GM12878 (cell line): ENCODE measurements around the gene RIN1. TPM values are rescaled to one million over a fixed set of nuclear protein-coding genes. Genes with fewer than 3 reads are reported as not detected.
A peak's percentile ranks its signal among the peaks of the same experiment; 100 is the strongest.

Experiments
- CEBPB ChIP-seq, 2 experiments: fragments of 150-350 bp in 1 of 2; IDR thresholded peaks; 2 replicates each; pipeline ENCODE4 v1.6.1; 2012 to 2014; ENCODE audit warnings: low read depth in 2 of 2, low read length in 2 of 2, borderline replicate concordance in 1 of 2, inconsistent platforms in 1 of 2
- EGR1 ChIP-seq, 2 experiments: IDR thresholded peaks; 1 replicate in 1 of 2; 2 replicates in 1 of 2; pipeline ENCODE4 v1.6.1; 2011 to 2012; ENCODE audit warnings: low read depth in 2 of 2, low read length in 2 of 2, borderline replicate concordance in 1 of 2, mild to moderate bottlenecking in 1 of 2, moderate library complexity in 1 of 2
- HCFC1 ChIP-seq: fragments of 150-350 bp; IDR thresholded peaks from 2 replicates; pipeline ENCODE4 v1.6.1; 2014; ENCODE audit warnings: low read length
- HSF1 ChIP-seq: fragments of 150-350 bp; IDR thresholded peaks from 2 replicates; pipeline ENCODE4 v1.6.1; 2014; ENCODE audit warnings: mild to moderate bottlenecking, low read depth, low read length
- IKZF1 ChIP-seq: fragments of 450-650 bp; conservative IDR thresholded peaks from 2 replicates; pipeline ENCODE4 v1.6.1; 2017; ENCODE audit warnings: antibody characterized with exemption, mild to moderate bottlenecking
- IRF5 ChIP-seq: fragments of 450-650 bp; IDR thresholded peaks from 2 replicates; pipeline ENCODE4 v1.6.1; 2017; ENCODE audit warnings: borderline replicate concordance
- JUND ChIP-seq: IDR thresholded peaks from 2 replicates; pipeline ENCODE4 v1.6.1; 2012; ENCODE audit warnings: low read depth, mild to moderate bottlenecking, low read length, improper control_type of control experiment, moderate library complexity
- MEF2A ChIP-seq: IDR thresholded peaks from 2 replicates; pipeline ENCODE4 v1.6.1; 2011; ENCODE audit warnings: low read depth, mild to moderate bottlenecking, low read length, moderate library complexity; ENCODE audit not compliant: insufficient read depth
- MEF2B ChIP-seq: fragments of 450-650 bp; IDR thresholded peaks from 2 replicates; pipeline ENCODE4 v1.6.1; 2018; ENCODE audit warnings: mild to moderate bottlenecking, moderate library complexity; ENCODE audit not compliant: partially characterized antibody, poor library complexity, severe bottlenecking
- POU2F2 ChIP-seq: IDR thresholded peaks from 3 replicates; pipeline ENCODE4 v1.6.1; 2011; ENCODE audit warnings: low read depth, mild to moderate bottlenecking, low read length, borderline replicate concordance
- PRDM15 ChIP-seq: fragments of 450-650 bp; formaldehyde crosslinking; IDR thresholded peaks from 2 replicates; pipeline ENCODE4 v1.4.0; 2020; ENCODE audit warnings: mild to moderate bottlenecking, moderate library complexity
- SREBF1 ChIP-seq: IDR thresholded peaks from 2 replicates; pipeline ENCODE4 v1.6.1; 2012; ENCODE audit warnings: mild to moderate bottlenecking, low read length
- ZNF207 ChIP-seq: fragments of 450-650 bp; IDR thresholded peaks from 2 replicates; pipeline ENCODE4 v1.6.1; 2014; ENCODE audit warnings: antibody characterized with exemption, mild to moderate bottlenecking, borderline replicate concordance
- ZNF274 ChIP-seq: IDR thresholded peaks from one replicate; pipeline ENCODE4 v1.8.0; 2011; ENCODE audit not compliant: insufficient read length, insufficient read depth
- ZNF384 ChIP-seq: IDR thresholded peaks from 2 replicates; pipeline ENCODE4 v1.6.1; 2012; ENCODE audit warnings: low read depth, mild to moderate bottlenecking, low read length, improper control_type of control experiment, borderline replicate concordance
- ZNF687 ChIP-seq: fragments of 450-650 bp; IDR thresholded peaks from 2 replicates; pipeline ENCODE4 v1.6.1; 2017; ENCODE audit warnings: mild to moderate bottlenecking, moderate library complexity
- ZSCAN29 ChIP-seq: fragments of 450-650 bp; IDR thresholded peaks from 2 replicates; pipeline ENCODE4 v1.6.1; 2017; ENCODE audit warnings: mild to moderate bottlenecking, moderate library complexity
- polyA plus RNA-seq, 11 experiments: library from polyadenylated mRNA; depleted of rRNA in 4 of 11; unstranded in 6 of 11; stranded (reverse) in 5 of 11; fragments of >200 nt; fragmentation: Nextera tagmentation in 4 of 11; fragmentation: Illumina TruSeq in 1 of 11; extraction: Ambion mirVana in 4 of 11; extraction: Trizol in 1 of 11; gene quantifications; 1 replicate in 1 of 11; 2 replicates in 10 of 11; pipeline versions ENCODE4 v1.2.1 to v1.2.3, GENCODE V29; 2011 to 2016; ENCODE audit warnings: inconsistent platforms in 2 of 11, missing spikeins in 2 of 11, low read depth in 1 of 11
- total RNA-seq, 4 experiments: library from RNA; depleted of rRNA in 3 of 4; stranded (reverse); fragments of >200 nt in 3 of 4; fragmentation: Illumina TruSeq in 1 of 4; extraction: Trizol in 1 of 4; gene quantifications; 2 replicates each; pipeline versions ENCODE4 v1.2.1 to v1.2.3, GENCODE V29; 2013 to 2021

The RIN1 gene
- total and polyA plus RNA-seq, 10 of the 15 experiments (the other 5 are each of a cell fraction or from before 2014, with no cell fraction given), result 0.04 to 0.69 (median 0.22) TPM; not detected in 1

GRCh38 chr11:66282468-66283455 lies 53.5 kb downstream of the RIN1 start (continued):
- peak; percentile 8 to 59; a peak in 1 of 3 replicates for TF ChIP-seq EGR1 (IDR thresholded peaks at IDR 0.05; ENCODE audit: borderline replicate concordance in 1 of 2, low read depth in 2 of 2, low read length in 2 of 2)
- TF ChIP-seq HCFC1, result peak; percentile 34; the same call in 1 of the 2 replicates
- no peak for TF ChIP-seq CEBPB (IDR thresholded peaks at IDR 0.05; ENCODE audit: borderline replicate concordance in 1 of 2, low read depth in 2 of 2, low read length in 2 of 2)
- no peak for TF ChIP-seq ZSCAN29
- peak; percentile 52 for TF ChIP-seq IKZF1
- TF ChIP-seq HSF1, result peak; percentile 11; the same call in 1 of the 2 replicates
- no peak for TF ChIP-seq PRDM15 (CRISPR knock-in tag)
- peak; percentile 95 for TF ChIP-seq MEF2B
- TF ChIP-seq JUND, result no peak
- no peak for TF ChIP-seq IRF5
- no peak for TF ChIP-seq SREBF1
- TF ChIP-seq ZNF384, result no peak
- TF ChIP-seq ZNF274, result no peak
- TF ChIP-seq POU2F2, result 0 out of 3 replicates have a peak, but pooled peaks have one; percentile 25
- peak; percentile 43; the same call in 1 of the 2 replicates for TF ChIP-seq MEF2A
- no peak for TF ChIP-seq ZNF687
- peak; percentile 86 for TF ChIP-seq ZNF207
